HG02588 (cell line): ENCODE data around the gene LGALSL.

Experiments
- ATAC-seq: cut with Tn5 transposase; IDR thresholded peaks from one replicate; pipeline ENCODE4 v1.9.1; 2021; ENCODE audit warnings: mild to moderate bottlenecking, moderate library complexity; ENCODE audit not compliant: unreplicated experiment

LGALSL gene

GRCh38 chr2:64453770-64454385 is at the start of gene LGALSL:
TSS of gene LGALSL (plus strand) at chr2:64454162. CDS start at chr2:64454546, 384 bp downstream.
- ATAC-seq, result peak; percentile 67

- ATAC-seq, result no peak
Observed at GRCh38 chr2:64404743-64405142, 49.2 kb upstream of the LGALSL start.

GRCh38 chr2:64405581-64406406 is 48.2 kb upstream of the LGALSL start:
- no peak for ATAC-seq

- ATAC-seq, result no peak
Observed at GRCh38 chr2:64406407-64406774, 47.6 kb upstream of the LGALSL start.

GRCh38 chr2:64408031-64408430 is 45.9 kb upstream of the LGALSL start:
- no peak for ATAC-seq

GRCh38 chr2:64410671-64411070 is 43.3 kb upstream of the LGALSL start:
- ATAC-seq, result no peak

- no peak for ATAC-seq
Observed at GRCh38 chr2:64412671-64413070, 41.3 kb upstream of the LGALSL start.

GRCh38 chr2:64414736-64415435 is 39.1 kb upstream of the LGALSL start:
- ATAC-seq, result no peak

- ATAC-seq, result no peak
Observed at GRCh38 chr2:64417624-64418023, 36.3 kb upstream of the LGALSL start.

GRCh38 chr2:64419596-64420165 is 34.3 kb upstream of the LGALSL start:
- ATAC-seq, result no peak

- ATAC-seq, result no peak
Observed at GRCh38 chr2:64420677-64421076, 33.3 kb upstream of the LGALSL start.

GRCh38 chr2:64421201-64421600 is 32.8 kb upstream of the LGALSL start:
- no peak for ATAC-seq

GRCh38 chr2:64422466-64422865 is 31.5 kb upstream of the LGALSL start:
- no peak for ATAC-seq

- ATAC-seq, result no peak
Observed at GRCh38 chr2:64423303-64423702, 30.7 kb upstream of the LGALSL start.

- no peak for ATAC-seq
Observed at GRCh38 chr2:64424416-64424987, 29.5 kb upstream of the LGALSL start.

- ATAC-seq, result no peak
Observed at GRCh38 chr2:64426183-64426952, 27.6 kb upstream of the LGALSL start.

GRCh38 chr2:64434039-64434657 is 19.8 kb upstream of the LGALSL start:
- ATAC-seq, result no peak

- no peak for ATAC-seq
Observed at GRCh38 chr2:64437883-64438282, 16.1 kb upstream of the LGALSL start.

GRCh38 chr2:64439194-64439593 is 14.8 kb upstream of the LGALSL start:
- no peak for ATAC-seq

- no peak for ATAC-seq
Observed at GRCh38 chr2:64440843-64441242, 13.1 kb upstream of the LGALSL start.
